Bronchial epithelial cell (primary cell): ENCODE results near the gene KRTAP13-1. TPM values are rescaled to one million over a fixed set of nuclear protein-coding genes. Genes with fewer than 3 reads are reported as not detected.
A peak's percentile ranks its signal among the peaks of the same experiment; 100 is the strongest.

Experiments used
- DNase-seq: peaks from one replicate; pipeline ENCODE4 v3.0.0-alpha.2; 2010; ENCODE audit warnings: low read depth
- FAIRE-seq: peaks from 2 replicates; lab custom pipeline; 2011; peaks lifted over from hg19 to GRCh38; lab: Jason Lieb, UNC
- H3K27me3 ChIP-seq: 2 replicates; pipeline ENCODE4 v1.5.1; 2011; ENCODE audit warnings: low read length; ENCODE audit not compliant: control insufficient read depth, insufficient read depth
- H3K36me3 ChIP-seq: 2 replicates; pipeline ENCODE4 v1.5.1; 2011; ENCODE audit warnings: low read length; ENCODE audit not compliant: control insufficient read depth, insufficient read depth
- H3K4me3 ChIP-seq: 2 replicates; pipeline ENCODE4 v1.5.1; 2011; ENCODE audit warnings: mild to moderate bottlenecking, low read depth, low read length, control low read depth
- total RNA-seq: library from RNA; depleted of rRNA; stranded (reverse); fragments of >200 nt; gene quantifications from 2 replicates; pipeline ENCODE4 v1.2.1, GENCODE V29; 2014
- TF ChIP-seq, protein P1 (sequence below): IDR thresholded peaks from 2 replicates; pipeline ENCODE4 v1.5.1; 2011; ENCODE audit warnings: mild to moderate bottlenecking, moderate library complexity, low read length, control low read depth, inconsistent platforms; ENCODE audit not compliant: insufficient read depth, severe bottlenecking

Gene KRTAP13-1, protein sequence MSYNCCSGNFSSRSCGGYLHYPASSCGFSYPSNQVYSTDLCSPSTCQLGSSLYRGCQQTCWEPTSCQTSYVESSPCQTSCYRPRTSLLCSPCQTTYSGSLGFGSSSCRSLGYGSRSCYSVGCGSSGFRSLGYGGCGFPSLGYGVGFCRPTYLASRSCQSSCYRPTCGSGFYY
- total RNA-seq, result not detected in 2 replicates

DNA sequence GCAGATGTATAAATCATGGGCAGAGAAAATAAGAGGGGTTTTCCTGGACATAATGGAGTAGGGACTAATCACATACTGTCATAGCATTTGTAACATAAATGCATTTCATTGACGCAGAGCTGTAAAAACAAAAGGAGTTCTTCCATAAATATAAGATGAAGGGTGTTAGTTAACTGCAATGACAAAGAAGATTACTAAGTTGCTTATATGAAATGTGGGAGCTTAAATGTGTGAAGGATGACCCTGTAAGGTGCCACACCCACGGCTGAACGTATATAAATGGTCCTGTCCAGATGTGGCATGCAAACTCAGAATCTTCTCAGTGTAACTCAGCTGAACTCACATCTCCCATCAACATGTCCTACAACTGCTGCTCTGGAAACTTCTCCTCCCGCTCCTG, at the start of gene KRTAP13-1:
TSS of gene KRTAP13-1 (plus strand) at position 301 of the 400 bp plus-strand sequence. CDS start at position 357, 56 bp downstream.
- no peaks in the 10 kb centered on the region for H3K27me3 ChIP-seq
- H3K36me3 ChIP-seq, result no peaks in the 10 kb centered on the region
- no peak within 1 kb of the TSS for H3K4me3 ChIP-seq
- DNase-seq (no peak), FAIRE-seq (no peak)
- TF ChIP-seq, protein P1, sequence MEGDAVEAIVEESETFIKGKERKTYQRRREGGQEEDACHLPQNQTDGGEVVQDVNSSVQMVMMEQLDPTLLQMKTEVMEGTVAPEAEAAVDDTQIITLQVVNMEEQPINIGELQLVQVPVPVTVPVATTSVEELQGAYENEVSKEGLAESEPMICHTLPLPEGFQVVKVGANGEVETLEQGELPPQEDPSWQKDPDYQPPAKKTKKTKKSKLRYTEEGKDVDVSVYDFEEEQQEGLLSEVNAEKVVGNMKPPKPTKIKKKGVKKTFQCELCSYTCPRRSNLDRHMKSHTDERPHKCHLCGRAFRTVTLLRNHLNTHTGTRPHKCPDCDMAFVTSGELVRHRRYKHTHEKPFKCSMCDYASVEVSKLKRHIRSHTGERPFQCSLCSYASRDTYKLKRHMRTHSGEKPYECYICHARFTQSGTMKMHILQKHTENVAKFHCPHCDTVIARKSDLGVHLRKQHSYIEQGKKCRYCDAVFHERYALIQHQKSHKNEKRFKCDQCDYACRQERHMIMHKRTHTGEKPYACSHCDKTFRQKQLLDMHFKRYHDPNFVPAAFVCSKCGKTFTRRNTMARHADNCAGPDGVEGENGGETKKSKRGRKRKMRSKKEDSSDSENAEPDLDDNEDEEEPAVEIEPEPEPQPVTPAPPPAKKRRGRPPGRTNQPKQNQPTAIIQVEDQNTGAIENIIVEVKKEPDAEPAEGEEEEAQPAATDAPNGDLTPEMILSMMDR, result no peak

DNA sequence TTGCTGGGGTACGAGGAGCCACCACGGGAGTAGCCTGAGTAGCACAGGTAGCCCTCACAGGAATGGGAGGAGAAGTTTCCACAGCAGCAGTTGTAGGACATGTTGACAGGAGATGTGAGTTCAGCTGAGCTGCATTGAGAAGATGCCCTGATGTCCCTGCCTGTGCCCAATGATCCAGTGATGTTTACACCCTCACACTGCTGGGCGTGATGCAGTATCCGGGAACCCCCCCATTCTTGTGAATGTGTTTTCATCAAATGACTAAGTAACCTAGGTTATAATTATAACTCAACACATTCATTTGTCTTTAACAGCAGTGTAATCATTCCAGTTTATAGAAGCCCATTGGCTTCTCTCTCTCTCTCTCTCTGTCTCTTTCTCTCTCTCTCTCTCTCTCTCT, 47.3 kb upstream of the KRTAP13-1 start, which contains the start of gene KRTAP23-1:
TSS of gene KRTAP23-1 (minus strand) at position 101 of the 400 bp plus-strand sequence. CDS start at position 101, 0 bp downstream.
- H3K4me3 ChIP-seq, result no peak within 1 kb of the TSS
- H3K36me3 ChIP-seq, result no peaks in the 10 kb centered on the region
- DNase-seq (no peak), FAIRE-seq (no peak)
- H3K27me3 ChIP-seq, result no peaks in the 10 kb centered on the region
- TF ChIP-seq, protein P1, result no peak

DNA sequence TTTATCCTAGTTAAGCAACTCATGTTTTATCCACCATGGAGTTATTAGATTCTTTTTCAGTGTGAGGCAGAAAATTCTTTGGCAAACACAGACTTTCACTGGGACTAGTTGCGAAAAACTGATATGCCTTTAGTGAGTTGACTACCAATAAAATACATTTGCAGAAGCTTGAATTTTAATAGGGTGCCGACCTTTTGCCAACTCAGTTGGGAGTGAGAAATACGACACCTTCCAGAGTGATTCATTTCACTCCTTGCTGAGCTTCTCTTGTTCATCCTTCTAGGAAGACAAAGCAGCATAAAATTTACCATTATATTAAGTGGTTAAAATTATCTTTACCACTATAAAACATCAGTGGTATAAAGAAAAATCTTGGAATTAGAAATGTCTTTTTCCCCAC, 46.3 kb upstream of the KRTAP13-1 start:
- DNase-seq, result peak; percentile 35

DNA sequence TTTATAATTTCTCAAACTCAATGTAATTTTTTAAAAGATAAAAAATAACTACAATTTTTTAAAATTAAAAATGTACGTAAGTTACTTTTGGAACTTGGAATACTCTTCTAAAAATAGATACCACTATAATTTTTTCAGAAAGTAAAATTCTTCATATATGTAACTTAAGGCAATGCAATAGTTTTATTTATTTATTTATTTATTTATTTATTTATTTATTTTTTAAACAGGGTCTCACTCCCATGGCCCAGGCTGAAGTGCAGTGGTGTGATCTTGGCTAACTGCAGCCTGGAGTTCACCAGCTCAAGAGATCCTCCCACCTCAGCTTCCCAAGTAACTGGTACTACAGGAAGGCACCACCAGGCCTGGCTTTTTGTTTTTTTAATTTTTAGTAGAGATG, 44.3 kb upstream of the KRTAP13-1 start:
- H3K4me3 ChIP-seq, result no peak overlapping the region
- DNase-seq (no peak), FAIRE-seq (no peak)
- no peaks in the 10 kb centered on the region for H3K27me3 ChIP-seq
- TF ChIP-seq, protein P1, result no peak
- no peaks in the 10 kb centered on the region for H3K36me3 ChIP-seq

More for the DNA sequence above, 46.3 kb upstream of the KRTAP13-1 start:
- TF ChIP-seq, protein P1, result no peak
- Histone ChIP-seq H3K27me3 (no peaks in the 10 kb centered on the region), H3K36me3 (no peaks in the 10 kb centered on the region), H3K4me3 (no peak overlapping the region)
- FAIRE-seq, result no peak

DNA sequence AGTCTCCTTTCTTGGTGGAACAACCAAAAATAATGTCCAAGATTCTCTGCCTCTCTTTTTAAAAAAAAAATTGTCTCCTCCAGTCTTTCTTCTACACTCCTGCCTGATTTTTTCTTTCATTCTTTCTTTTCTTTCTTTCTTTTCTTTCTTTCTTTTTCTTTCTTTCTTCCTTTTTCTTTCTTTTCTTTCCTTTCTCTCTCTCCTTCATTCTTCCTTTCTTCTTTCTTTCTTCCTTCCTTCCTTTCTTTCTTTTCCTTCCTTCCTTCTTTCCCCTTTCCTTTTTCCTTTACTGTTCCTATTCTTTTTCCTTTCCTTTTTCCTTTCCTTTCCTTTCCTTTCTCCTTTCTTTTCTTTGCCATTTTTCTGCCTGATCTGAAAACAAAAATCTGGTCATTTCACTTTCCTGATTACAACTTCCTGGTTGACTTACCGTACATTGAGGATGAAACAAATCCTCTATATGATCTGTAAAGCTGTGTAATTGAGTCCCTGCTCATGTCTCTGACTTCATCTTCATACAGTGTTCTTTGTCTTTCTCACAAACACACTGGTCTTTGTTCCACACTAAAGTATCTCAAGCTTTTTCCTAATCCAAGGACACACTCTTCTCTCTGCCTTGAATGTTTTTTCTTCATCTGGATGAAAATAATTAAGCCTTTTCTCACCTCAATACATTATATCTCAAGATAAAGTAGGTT, 41.4 kb upstream of the KRTAP13-1 start:
- Histone ChIP-seq H3K36me3 (no peaks in the 10 kb centered on the region), H3K4me3 (no peak overlapping the region), H3K27me3 (no peaks in the 10 kb centered on the region)
- no peak for DNase-seq
- no peak for FAIRE-seq
- TF ChIP-seq, protein P1, result no peak
